Measurements from ENCODE around the gene DENND1B. TPM values are rescaled to one million over a fixed set of nuclear protein-coding genes. Genes with fewer than 3 reads are reported as not detected.

DENND1B gene
- 26.9 TPM for total RNA-seq
- long read RNA-seq, full-length matches to known transcripts: 7 of 46 reads
- long read RNA-seq, partial matches to known transcripts: 2 of 46 reads
- long read RNA-seq, other reads (novel, unspliced or antisense): 37 of 46 reads

DNA sequence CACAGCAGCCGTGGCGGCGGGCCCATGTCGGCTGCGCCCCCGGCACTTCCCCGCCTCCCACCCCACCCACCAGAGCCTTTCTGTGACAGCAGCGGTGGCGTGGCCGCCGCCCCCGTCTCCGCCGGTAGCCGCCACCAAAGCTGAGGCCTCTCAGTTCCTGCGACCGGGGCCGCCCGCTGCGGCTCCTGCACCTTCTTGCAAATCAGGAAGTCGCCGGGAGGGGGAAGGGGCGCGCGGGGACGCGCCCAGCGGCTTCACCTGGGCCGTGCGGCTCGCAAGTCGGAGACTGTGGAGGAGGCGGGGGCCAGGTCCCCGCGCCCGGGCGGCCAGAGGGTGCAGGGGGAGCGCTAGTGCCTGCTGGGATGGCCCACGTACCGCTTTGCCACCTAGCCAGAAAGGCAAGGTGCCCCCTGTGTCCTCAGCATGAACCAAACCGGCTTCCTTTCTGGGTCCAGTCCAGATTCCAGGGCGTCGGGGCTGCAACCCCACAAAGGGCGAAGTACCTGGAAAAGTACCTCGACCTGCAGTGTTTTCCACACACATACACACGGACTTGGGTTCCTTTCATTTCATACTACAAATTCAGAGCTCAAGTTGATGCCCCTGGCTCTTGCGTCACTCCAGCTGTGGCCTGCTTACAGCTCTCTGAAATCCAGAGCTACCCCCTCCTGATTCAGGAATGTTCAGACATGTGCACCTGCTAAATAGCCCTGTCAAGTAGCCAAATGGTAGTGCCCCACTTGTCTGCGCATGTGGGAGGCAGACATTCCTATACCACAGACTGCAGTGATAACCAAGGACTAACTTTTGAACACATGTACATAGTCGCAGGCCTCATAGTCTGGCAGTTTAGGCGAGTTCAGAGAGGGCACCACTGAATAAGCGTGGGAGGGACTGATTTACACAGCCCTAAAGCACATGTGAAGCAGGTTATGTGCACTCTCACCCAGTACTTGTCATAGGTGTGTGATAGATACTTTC lies at the start of gene DENND1B:
Gene DENND1B (minus strand): TSS at position 199 of the 981 bp plus-strand sequence. CDS start 325 bp downstream, outside the sequence.
- TF ChIP-seq, protein P1, sequence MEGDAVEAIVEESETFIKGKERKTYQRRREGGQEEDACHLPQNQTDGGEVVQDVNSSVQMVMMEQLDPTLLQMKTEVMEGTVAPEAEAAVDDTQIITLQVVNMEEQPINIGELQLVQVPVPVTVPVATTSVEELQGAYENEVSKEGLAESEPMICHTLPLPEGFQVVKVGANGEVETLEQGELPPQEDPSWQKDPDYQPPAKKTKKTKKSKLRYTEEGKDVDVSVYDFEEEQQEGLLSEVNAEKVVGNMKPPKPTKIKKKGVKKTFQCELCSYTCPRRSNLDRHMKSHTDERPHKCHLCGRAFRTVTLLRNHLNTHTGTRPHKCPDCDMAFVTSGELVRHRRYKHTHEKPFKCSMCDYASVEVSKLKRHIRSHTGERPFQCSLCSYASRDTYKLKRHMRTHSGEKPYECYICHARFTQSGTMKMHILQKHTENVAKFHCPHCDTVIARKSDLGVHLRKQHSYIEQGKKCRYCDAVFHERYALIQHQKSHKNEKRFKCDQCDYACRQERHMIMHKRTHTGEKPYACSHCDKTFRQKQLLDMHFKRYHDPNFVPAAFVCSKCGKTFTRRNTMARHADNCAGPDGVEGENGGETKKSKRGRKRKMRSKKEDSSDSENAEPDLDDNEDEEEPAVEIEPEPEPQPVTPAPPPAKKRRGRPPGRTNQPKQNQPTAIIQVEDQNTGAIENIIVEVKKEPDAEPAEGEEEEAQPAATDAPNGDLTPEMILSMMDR (IDR thresholded peaks at IDR 0.05; ENCODE audit: borderline replicate concordance): peak; percentile 15
- Histone ChIP-seq H3K27ac (replicated peaks) (peak within 1 kb of the TSS; percentile 96), H3K27me3 (ENCODE audit: low read depth) (no peaks in the 10 kb centered on the region), H3K4me3 (peak within 1 kb of the TSS; percentile 81), H3K4me1 (peaks cover 52% of the 10 kb centered on the region), H3K36me3 (no peaks in the 10 kb centered on the region), H3K9me3 (replicated peaks) (peaks cover 9% of the 10 kb centered on the region)
- intact Hi-C loops (cut with micrococcal nuclease): no loop called here
- DNase-seq: peak; percentile 74

DNA sequence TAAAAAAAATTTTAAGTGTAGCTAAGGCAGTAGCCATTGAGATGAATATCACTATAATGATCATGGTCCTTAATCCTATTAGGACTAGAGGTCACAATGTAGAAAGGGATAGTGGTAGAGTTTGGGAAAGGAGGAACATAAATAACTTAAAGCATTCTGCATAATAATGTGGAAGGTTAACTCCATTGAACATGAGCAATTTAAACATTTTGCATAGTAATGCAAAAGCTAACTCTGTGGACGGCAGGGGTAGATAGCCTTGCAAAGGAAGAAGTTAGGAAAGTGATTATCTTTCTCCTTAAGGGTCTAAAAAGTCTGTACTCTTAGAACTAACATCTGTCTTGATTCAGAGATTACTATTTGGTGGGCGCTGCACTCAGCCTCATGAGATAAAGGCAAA lies 39.0 kb upstream of the DENND1B start:
- TF ChIP-seq, protein P1 (IDR thresholded peaks at IDR 0.05; ENCODE audit: borderline replicate concordance): no peak
- Histone ChIP-seq H3K4me1 (peaks cover 13% of the 10 kb centered on the region), H3K27ac (replicated peaks) (no peak overlapping the region), H3K4me3 (no peak overlapping the region), H3K27me3 (ENCODE audit: low read depth) (no peaks in the 10 kb centered on the region), H3K9me3 (replicated peaks) (no peaks in the 10 kb centered on the region), H3K36me3 (no peaks in the 10 kb centered on the region)
- intact Hi-C loops (cut with micrococcal nuclease): no loop called here
- no peak for DNase-seq

DNA sequence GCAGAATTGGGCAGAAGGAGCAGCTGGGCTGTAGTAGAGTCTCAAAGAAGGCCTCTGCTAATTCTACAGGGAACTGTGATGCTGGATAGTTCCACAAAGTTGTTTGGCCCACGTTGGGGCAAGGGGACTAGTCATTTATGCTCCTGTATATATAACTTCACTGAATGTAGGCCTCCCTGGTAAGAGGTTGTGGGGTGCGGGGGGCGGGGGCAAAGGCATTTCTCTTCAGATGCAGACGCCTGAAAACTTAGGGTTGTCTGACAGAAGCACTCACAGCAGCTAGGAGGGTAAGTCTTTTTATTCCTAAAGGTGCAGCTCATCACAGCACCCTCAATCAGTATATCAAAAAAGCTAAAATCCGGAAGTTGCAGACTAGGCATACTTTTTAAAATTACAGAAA lies 38.5 kb upstream of the DENND1B start:
- Histone ChIP-seq H3K36me3 (no peaks in the 10 kb centered on the region), H3K9me3 (replicated peaks) (no peaks in the 10 kb centered on the region), H3K4me1 (peaks cover 13% of the 10 kb centered on the region), H3K27ac (replicated peaks) (no peak overlapping the region), H3K4me3 (no peak overlapping the region), H3K27me3 (ENCODE audit: low read depth) (no peaks in the 10 kb centered on the region)
- no peak for DNase-seq
- TF ChIP-seq, protein P1 (IDR thresholded peaks at IDR 0.05; ENCODE audit: borderline replicate concordance): no peak
- intact Hi-C loops (cut with micrococcal nuclease): no loop called here

DNA sequence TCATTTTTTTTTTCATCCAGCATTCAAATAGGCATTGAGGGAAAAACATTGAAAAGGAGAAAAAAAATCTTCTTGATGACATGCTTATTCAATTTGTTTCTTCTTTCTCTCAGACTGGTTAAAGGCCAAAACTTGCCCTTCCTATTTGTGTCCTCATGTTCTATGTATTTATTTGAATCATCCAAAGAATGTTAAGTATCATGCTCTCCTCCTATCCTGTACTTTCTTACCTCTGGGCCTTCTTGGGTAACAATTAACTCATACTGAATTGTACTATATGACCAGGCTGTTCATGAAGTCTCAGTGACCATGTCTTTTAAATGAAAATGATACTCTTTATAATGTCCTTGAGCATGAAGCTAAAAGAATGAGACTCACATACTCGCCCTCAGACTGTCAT lies 36.5 kb upstream of the DENND1B start:
- Histone ChIP-seq H3K27me3 (ENCODE audit: low read depth) (no peaks in the 10 kb centered on the region), H3K9me3 (replicated peaks) (no peaks in the 10 kb centered on the region), H3K4me3 (no peak overlapping the region), H3K27ac (replicated peaks) (peak overlapping the region; percentile 36), H3K36me3 (no peaks in the 10 kb centered on the region), H3K4me1 (peaks cover 24% of the 10 kb centered on the region)
- TF ChIP-seq, protein P1 (IDR thresholded peaks at IDR 0.05; ENCODE audit: borderline replicate concordance): no peak
- DNase-seq: no peak
- intact Hi-C loops (cut with micrococcal nuclease): no loop called here

GRCh38 chr1:197810812-197811211 lies 35.5 kb upstream of the DENND1B start:
- TF ChIP-seq, protein P1 (IDR thresholded peaks at IDR 0.05; ENCODE audit: borderline replicate concordance): no peak
- peaks cover 24% of the 10 kb centered on the region for H3K4me1 ChIP-seq
- H3K27me3 ChIP-seq (ENCODE audit: low read depth): no peaks in the 10 kb centered on the region

More at GRCh38 chr1:197810812-197811211, 35.5 kb upstream of the DENND1B start:
- intact Hi-C loops (cut with micrococcal nuclease): no loop called here
- Histone ChIP-seq H3K36me3 (no peaks in the 10 kb centered on the region), H3K4me3 (no peak overlapping the region), H3K9me3 (replicated peaks) (no peaks in the 10 kb centered on the region), H3K27ac (replicated peaks) (no peak overlapping the region)
- DNase-seq: no peak

Measured in left ventricle myocardium inferior (tissue), 1 donor.